ENCODE results near the gene CTAG2.
"Not testable (repeated sequence)": the region's sequence is repeated elsewhere in the genome, so short reads cannot be mapped to it uniquely, and the experiment has no call there.

Gene CTAG2

DNA sequence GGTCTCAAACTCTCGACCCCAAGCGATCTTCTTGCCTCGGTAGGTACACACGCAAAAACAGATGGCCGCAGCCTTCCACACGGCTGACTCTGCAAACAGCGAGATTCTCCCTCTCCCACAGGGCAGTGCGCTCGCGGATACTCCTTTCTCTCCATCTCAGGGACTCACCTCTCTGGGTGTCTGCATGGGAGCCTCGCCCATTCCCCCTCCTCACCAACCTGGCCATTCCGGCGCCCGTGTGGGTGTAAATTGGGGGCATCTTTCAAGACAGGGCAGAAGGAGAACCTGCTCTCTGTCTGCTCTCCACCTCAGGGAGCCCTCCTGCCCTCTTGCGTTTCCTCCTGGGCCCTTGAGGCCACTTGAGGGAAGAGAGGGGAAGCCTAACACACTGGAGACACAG lies 4.4 kb downstream of the CTAG2 start:
- TF ChIP-seq, protein P1, sequence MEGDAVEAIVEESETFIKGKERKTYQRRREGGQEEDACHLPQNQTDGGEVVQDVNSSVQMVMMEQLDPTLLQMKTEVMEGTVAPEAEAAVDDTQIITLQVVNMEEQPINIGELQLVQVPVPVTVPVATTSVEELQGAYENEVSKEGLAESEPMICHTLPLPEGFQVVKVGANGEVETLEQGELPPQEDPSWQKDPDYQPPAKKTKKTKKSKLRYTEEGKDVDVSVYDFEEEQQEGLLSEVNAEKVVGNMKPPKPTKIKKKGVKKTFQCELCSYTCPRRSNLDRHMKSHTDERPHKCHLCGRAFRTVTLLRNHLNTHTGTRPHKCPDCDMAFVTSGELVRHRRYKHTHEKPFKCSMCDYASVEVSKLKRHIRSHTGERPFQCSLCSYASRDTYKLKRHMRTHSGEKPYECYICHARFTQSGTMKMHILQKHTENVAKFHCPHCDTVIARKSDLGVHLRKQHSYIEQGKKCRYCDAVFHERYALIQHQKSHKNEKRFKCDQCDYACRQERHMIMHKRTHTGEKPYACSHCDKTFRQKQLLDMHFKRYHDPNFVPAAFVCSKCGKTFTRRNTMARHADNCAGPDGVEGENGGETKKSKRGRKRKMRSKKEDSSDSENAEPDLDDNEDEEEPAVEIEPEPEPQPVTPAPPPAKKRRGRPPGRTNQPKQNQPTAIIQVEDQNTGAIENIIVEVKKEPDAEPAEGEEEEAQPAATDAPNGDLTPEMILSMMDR (IDR thresholded peaks at IDR 0.05; ENCODE audit: control insufficient read depth, insufficient read depth, low read depth, low read length, missing control alignments): no peak
- no peak overlapping the region for H3K4me3 ChIP-seq (ENCODE audit: control insufficient read depth, low read depth, low read length)
- DNase-seq (ENCODE audit: low read depth): no peak

DNA sequence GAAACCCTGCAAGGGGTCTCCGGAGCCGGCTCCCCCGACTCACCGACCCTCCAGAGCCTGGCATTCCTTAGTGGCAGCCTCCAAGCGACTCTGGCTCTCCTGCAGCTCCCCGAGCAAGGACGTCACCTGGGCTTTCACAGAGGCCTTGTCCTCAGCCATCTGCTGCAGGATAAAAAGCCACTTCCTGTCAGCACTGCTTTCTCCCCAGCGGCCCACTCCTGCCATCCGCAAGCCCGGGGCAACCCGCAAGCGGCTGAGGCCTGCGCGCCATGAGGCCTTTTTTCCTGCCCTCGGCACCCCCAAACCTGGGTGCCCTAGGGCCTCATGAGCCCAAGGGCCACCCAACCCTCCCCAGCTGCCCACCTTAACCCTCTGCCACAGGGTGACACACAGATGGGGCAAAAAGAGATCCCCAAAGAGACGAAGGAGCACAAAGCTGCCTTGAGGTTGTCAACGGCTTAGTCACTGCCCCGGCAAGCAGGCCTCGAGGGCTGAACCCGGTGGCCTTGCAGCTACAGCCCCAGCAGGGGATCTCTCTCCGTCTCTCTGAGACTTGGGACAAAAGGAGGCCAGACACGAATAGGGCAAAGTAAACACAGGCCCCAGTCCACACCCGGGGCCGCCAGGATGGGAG lies 7.5 kb downstream of the CTAG2 start:
- not testable (repeated sequence) for H3K4me3 ChIP-seq (ENCODE audit: control insufficient read depth, low read depth, low read length); DNase-seq (ENCODE audit: low read depth)

DNA sequence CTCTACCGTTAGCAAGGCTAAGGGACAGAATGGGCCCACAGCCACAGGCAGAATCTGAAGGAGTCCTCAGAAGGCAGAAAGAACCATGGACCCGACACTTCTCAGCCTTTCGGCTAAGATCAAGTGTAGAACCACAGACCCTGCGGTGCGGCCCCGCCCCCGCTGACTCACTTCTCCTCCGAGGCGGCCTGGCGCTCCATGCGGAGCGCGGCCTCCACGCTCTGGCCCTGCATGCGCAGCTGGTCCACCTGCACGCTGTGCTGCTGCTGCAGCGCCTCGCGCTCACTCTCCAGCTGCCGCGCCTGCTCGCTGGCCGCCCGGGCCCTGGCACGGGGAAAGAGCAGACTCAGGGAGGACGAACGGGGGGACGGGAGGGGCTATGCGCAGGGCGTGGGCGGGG lies 9.7 kb downstream of the CTAG2 start:
- DNase-seq (ENCODE audit: low read depth); H3K4me3 ChIP-seq (ENCODE audit: control insufficient read depth, low read depth, low read length): not testable (repeated sequence)

DNA sequence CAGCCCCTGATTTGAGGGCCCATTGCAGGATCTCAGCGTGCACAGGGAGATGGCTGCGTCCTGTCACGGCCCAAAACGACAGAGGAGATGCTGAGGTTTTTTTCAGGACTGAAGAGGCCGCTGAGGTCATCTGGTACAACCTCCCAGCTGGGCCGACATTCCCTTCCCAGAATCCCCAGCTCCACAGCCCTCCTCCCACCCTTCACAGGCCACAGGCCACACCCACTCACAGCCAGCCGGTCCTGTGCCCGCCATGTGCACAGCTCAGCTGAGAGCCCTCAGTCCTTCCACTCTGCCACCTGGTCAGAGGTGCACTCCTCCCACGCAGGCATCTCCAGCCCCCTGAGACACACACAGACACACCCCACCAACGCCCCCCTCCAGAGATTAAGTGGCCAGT lies 11.6 kb downstream of the CTAG2 start:
- not testable (repeated sequence) for DNase-seq (ENCODE audit: low read depth); H3K4me3 ChIP-seq (ENCODE audit: control insufficient read depth, low read depth, low read length)

DNA sequence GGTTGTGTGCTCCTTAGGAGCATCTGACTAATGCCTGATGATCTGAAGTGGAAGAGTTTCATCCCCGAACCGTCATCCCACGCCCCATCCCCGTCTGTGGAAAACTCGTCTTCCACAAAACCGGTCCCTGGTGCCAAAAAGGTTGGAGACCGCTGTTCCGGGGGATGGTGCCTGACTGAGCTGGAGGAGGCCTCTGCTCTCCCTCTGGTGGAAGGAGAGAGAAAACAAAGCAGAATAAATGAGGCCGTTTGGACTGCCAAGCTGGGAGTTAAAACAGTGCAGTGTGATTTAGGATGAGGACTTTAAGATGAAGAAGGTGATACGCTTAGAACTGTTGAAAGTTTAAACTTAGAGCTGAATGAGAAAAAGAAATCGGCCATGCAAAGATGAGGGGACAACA lies 19.7 kb downstream of the CTAG2 start:
- H3K4me3 ChIP-seq (ENCODE audit: control insufficient read depth, low read depth, low read length); DNase-seq (ENCODE audit: low read depth): not testable (repeated sequence)

DNA sequence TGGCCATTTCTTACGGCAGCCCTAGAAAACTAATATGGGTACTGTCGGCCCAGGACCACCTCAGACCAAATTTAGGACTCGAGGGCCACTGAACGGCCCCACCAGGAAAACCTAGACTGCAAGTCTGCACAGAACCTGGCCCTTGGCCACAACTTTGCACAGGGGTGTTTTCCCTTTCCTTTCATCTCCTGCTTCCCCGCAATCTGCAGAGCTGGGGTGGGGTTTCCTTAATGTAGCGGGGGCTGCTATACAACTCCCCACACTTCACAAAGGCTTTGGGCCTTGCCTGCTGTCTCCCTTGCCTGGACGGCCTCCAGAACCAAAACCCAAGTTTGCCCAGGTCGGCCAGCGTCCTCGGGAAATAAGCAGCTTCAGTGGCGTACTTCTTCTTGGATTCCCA lies 22.4 kb downstream of the CTAG2 start:
- H3K4me3 ChIP-seq (ENCODE audit: control insufficient read depth, low read depth, low read length); DNase-seq (ENCODE audit: low read depth): not testable (repeated sequence)

DNA sequence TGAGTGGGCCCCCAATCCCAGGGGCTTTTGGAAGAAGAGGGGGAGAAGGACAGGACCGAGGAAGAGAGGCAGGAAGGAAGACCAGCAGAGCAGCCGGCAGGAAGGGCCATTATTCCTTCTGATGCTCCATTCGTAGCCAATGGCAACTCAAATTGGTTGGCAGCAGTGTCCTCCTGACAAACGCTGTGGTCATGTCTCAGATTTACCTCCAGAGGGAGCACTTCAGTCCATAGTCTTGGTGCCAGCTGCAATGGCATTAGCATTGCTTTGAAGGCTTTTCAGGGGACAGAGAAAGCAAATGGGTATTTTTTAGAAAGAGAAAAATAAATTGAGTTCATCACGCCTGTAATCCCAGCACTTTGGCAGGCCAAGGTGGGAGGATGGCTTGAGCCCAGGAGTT lies 24.4 kb downstream of the CTAG2 start:
- not testable (repeated sequence) for DNase-seq (ENCODE audit: low read depth); H3K4me3 ChIP-seq (ENCODE audit: control insufficient read depth, low read depth, low read length)

DNA sequence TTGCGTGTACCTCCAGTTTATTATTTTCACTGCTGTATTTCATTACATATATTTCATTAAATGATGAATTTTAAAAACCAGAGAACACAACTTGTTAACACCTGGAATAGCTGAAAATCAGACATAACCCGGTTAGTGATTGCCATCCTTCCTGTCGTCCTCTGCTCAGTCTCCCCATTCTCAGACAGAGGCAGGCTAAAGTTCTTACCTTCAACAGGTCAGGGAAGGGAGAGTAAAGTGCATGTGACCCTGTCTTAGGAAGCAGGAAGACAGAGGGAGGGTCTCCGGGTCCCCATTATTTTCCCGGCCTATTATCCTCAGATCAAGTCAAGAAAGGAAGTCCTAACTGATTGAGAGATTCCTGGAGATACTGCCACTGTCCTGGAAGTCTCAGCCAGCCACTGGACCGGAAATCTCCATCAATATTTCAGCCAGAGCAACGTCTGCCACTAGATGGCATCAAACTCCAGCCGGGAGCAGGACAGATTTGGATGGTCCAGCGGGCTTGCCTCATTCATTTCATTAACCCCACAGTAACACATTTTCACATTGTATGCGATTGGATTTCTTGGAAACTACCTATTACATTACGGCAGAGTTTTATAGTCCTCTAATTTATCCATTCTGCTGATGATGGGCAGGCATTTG lies 32.5 kb downstream of the CTAG2 start:
- not testable (repeated sequence) for DNase-seq (ENCODE audit: low read depth); H3K4me3 ChIP-seq (ENCODE audit: control insufficient read depth, low read depth, low read length)

DNA sequence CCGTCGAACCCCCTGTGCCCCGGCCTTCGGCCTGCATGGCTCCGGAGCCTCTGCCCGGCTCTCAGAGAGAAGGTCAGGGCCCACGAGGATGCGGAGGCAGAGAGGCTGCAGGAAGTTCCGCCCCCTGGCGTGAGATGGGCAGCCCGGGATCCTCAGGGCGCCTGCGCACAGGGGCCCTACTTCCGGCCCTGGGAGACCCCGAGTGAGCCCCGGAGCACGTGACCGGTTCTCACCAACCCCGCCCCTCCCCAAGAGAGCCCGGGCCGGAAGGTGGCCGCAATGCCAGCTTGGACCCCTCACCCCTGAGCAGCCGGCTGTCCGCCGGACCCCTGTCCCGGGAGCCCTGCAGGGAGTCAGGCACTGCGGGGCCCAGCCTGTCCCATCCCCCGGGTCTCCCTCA lies 34.2 kb downstream of the CTAG2 start, which contains the start of gene CTAG1B:
CTAG1B (minus strand) TSS at position 101 of the 400 bp plus-strand sequence; CDS start at position 37, 64 bp downstream.
- DNase-seq (ENCODE audit: low read depth): not testable (repeated sequence)

DNA sequence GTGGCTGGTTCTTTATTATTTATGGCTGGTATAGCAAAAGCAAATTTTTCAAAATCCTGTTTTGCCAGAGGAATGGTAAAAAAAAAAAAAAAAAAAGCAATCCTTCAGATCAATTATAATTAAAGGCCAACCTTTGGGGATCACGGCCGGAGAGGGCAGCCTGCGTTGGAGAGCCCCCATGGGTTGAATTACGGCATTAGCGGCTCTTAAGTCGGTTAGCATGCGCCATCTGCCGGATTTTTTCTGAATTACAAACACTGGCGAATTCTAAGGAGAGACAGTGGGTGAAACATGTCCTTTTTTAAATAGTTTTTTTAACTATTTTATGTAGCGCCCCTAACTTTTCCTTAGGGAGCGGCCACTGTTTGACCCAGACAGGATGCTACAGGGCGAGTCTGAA lies 39.8 kb downstream of the CTAG2 start:
- not testable (repeated sequence) for DNase-seq (ENCODE audit: low read depth); H3K4me3 ChIP-seq (ENCODE audit: control insufficient read depth, low read depth, low read length)

More for the DNA sequence above, 34.2 kb downstream of the CTAG2 start, which contains the start of gene CTAG1B:
- H3K4me3 ChIP-seq (ENCODE audit: control insufficient read depth, low read depth, low read length): not testable (repeated sequence)

DNA sequence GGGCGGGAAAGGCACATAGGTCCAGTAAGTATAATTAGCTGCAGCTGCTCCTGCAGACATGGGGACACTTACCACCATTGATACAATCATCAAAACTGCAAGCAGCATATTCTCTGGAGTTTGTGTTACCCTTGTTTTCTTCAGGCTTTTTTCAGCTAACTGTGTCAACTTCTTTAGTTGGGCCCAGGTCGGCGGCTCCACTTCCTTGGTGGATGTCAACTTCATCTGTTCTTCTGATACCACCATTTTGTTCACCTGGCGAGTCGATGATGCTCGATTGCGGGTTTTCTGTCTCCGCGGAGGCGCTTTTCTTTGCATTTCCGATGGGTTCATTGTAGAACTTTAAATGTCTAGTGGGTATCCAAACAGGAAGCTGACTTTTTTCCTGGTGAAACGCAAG lies 42.2 kb downstream of the CTAG2 start:
- not testable (repeated sequence) for DNase-seq (ENCODE audit: low read depth); H3K4me3 ChIP-seq (ENCODE audit: control insufficient read depth, low read depth, low read length)

DNA sequence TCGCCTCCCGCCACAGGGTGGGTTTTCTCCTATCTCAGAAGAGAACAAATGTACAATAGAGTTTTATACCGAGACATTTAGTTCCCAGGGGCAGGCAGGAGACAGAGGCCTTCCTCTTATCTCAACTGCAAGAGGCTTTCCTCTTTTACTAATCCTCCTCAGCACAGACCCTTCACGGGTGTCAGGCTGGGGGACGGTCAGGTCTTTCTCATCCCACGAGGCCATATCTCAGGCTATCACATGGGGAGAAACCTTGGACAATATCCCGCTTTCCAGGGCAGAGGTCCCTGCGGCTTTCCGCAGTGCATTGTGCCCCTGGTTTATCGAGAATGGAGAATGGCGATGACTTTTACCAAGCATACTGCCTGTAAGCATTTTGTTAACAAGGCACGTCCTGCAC lies 44.6 kb downstream of the CTAG2 start:
- not testable (repeated sequence) for H3K4me3 ChIP-seq (ENCODE audit: control insufficient read depth, low read depth, low read length); DNase-seq (ENCODE audit: low read depth)

DNA sequence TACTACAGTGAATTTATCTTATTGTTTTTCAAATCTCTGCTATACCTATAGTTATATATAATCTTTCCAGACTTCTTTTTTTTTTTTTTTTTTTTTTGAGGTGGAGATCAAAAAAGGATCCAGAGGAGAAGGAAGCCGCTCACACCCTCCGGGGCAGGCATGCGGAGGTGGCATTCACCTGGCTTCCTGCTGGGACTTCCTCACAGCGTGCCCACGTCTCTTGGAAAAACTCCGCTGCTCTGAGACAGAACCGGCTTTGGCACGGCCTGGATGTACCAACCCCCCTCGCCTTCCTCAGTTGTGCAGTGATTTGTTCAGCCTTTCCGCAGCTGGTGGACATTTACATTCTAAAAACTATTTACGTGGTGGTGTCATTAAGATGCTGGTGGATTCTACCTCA lies 45.4 kb downstream of the CTAG2 start:
- not testable (repeated sequence) for H3K4me3 ChIP-seq (ENCODE audit: control insufficient read depth, low read depth, low read length); DNase-seq (ENCODE audit: low read depth)

Measured in AG09309 (cell line).